GM19025 (cell line): ENCODE data around the gene IAH1.
"Not testable (repeated sequence)": the region's sequence is repeated elsewhere in the genome, so short reads cannot be mapped to it uniquely, and the experiment has no call there.

Experiments used
- ATAC-seq: cut with Tn5 transposase; IDR thresholded peaks from one replicate; pipeline ENCODE4 v1.9.1; 2021; ENCODE audit warnings: mild to moderate bottlenecking, low read depth, moderate library complexity; ENCODE audit not compliant: unreplicated experiment

IAH1 gene

GRCh38 chr2:9473308-9473984 lies 905 bp upstream of the IAH1 start:
- no peak for ATAC-seq

DNA sequence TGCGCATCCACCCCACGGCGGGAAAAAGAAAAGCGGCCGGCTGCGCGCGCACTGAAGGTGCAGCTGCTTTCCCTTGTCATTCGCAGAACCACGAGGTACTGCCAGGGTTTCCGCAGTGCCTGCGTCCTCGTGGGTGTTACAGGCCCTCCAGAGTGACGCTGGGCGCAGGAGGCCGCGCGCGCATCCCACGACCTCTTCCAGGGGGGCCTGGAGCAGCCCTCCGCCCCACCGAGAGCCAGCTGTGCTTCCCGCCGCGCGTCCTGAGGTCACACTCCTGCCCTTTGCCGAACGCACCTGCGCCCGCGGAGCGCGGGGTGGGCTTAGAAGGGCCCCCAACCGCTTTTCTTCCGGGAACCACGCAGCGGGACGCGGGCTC lies 378 bp upstream of the IAH1 start:
- peak; percentile 19 for ATAC-seq

DNA sequence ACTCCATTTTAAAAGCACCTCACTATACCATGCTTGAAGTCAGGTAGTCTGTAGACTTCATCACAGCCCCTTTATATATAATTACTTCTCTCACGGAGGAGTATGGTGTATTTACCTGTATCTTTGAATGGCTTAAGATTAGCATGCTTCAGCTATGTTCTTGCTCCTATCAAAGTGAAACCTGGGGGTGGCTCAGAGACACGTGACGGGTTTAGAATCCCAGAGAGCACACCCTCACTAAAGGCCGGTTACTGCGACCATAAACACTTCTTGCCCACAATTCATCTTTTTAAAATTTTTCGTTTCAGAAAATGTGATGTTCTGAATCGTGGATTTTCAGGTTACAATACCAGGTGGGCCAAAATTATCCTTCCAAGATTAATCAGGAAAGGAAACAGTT lies 3.6 kb downstream of the IAH1 start:
- no peak for ATAC-seq

DNA sequence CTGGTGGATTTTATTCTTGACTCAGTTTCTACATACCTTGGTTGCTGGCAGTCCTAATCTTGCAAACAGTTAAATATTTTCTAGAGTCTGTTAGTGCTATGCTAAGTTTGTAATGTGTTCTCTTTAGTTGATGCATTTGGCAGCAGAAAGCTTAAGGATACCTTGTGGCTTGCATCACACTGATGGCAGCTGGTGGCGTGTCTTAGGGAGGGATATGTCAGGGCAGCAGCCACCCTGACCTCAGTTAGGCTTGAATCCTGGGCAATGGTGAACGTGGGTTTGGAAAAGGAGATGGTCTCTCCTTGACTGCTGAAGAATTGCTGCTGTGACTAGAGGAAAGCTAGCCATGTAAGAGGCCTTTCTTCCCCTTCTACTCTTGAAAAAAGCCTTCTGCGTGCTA lies 4.2 kb downstream of the IAH1 start:
- ATAC-seq, result no peak

DNA sequence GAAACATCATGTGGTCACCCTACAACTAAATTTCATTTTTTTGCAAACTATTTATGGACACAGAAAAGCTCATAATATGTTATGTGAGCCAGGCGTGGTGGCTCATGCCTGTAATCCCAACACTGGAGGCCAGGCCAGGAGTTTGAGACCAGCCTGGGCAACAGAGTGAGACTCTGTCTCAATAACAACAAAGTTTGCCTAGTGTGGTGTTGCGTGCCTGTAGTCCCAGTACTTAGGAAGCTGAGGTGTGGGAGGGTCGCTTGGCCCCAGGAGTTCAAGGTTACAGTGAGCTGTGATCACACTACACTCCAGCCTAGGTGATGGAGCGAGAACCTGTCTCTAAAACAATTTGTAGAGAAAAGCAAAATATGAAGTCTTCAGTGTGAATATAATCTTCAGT lies 5.8 kb downstream of the IAH1 start:
- ATAC-seq, result no peak

- ATAC-seq, result no peak
These were observed 8.8 kb downstream of the IAH1 start for GRCh38 chr2:9483107-9483506.

- ATAC-seq, result no peak
These were observed 10.2 kb downstream of the IAH1 start for GRCh38 chr2:9484533-9484932.

- no peak for ATAC-seq
These were observed 14.5 kb downstream of the IAH1 start for GRCh38 chr2:9488583-9489547.

DNA sequence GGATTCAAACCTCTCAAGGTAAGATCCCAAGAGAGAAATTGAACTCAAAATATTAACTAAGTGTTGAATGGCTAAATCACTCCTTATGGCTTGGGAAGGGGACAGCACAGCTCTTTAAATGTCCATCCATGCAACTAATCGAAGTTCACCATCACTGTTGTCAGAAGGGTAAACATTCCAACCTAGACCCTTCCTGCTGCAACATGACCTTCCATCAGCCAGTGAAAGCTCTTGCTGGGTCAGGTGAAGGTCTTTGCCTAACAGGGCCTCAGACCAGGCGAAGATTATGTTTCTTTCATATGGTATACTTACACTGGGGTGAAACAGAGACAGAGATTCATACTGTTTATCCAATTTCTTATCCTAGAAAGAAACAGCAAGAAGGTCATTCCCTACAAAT lies 16.4 kb downstream of the IAH1 start:
- no peak for ATAC-seq

- ATAC-seq, result no peak
These were observed 18.6 kb downstream of the IAH1 start for GRCh38 chr2:9492927-9493326.

DNA sequence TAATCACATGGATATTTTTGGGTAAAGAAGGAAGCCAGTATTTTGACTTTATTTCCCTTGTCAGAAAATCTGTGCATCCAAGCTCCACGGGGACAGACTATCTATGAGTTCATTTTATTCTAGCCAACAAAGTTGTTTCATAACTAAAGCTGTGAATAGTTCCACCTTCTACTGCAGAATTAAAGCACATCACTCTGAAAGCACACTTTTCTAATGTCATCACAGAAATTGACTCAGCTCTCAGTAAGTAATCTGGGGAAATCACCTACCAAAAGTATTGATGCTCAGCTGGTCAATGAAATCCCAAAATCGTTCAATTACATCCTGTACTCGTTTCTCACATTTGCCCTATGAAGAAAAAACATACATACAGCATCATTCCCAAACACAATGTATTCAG lies 19.1 kb downstream of the IAH1 start:
- no peak for ATAC-seq

- no peak for ATAC-seq
These were observed 19.7 kb downstream of the IAH1 start for GRCh38 chr2:9494081-9494480.

DNA sequence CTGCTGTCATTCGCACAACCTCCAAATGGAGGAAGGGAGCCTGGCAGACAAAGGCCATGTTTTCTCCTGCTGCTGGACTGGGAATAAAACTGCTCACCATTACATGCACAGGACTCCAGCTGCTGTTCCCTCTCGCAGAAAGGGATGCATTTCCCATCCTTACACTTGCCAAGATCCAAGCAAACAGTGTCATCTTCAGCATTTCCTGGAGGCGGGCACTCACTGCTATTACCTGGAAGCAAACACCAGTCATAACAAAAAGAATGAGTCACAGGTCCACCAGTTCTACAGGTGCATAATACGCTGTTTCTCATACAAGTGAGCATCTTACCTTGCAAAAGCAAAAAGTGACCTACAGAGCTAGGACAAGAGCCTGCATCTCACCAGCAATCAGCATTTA lies 22.7 kb downstream of the IAH1 start:
- ATAC-seq, result no peak

DNA sequence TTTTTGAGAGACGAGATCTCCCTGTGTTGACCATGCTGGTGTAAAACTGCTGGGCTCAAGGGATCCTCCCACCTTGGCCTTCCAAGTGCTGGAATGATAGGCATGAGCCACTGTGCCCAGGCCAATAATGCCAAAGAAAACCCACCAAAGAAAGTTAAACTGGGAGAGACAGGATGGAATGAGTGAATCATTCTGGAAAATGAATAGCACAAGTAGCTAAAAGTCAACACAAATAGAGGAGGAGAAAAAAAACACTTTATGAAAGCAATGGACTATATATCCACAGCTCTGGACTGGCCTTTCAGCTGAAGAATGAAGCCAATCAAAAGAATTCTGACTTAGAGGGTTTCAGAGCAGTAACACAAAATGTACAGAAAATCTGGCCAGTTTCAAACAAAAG lies 23.9 kb downstream of the IAH1 start:
- no peak for ATAC-seq

DNA sequence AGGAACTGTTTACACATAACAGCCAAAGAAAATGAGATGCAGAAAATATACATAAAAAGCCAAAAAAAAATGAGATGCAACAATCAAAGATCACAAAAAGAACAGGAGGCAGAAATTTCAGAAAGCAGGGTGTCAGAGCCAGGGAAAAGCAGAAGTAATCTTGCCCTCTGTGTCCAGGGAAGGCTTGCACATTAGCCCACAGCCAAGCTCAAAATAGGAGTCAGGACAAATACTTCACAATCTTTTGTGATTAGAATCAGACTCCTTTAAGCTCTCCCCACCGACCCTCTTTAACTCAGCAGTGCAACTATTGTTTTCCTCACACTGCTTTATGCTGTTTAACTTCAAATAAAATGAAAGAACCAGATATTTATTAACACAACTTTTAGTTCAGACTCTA lies 34.6 kb downstream of the IAH1 start:
- ATAC-seq, result no peak

GRCh38 chr2:9513946-9514345 lies 39.6 kb downstream of the IAH1 start:
- not testable (repeated sequence) for ATAC-seq

DNA sequence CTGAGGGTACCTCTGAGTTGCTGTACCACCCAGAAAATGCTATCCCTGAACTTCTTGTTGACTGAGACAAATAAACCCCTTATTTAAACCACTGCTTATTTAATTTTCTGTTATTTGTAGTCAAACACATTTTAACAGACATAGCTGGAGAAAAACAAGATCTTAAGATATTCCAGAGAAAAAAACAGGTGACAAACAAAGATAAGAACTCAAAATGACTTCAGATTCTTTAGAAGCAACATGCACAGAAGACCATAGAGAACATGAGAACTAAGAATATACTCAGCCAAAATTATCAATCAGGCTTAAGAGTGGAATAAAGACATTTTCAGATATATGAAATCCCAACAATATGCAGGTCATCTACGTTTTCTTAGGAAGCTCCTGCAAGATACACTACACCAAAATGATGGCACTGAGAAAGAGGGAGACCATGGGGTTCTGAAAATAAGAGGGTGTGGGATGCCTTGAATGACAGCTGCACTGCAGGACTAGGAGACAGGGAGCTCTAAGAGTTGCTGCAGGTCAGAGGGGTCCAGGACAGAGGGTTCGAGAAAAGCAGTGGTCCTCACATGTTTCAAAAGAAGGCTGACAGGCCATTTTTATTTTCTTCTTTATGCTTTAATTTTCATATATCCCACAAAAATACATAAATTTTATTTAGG lies 42.9 kb downstream of the IAH1 start:
- no peak for ATAC-seq

DNA sequence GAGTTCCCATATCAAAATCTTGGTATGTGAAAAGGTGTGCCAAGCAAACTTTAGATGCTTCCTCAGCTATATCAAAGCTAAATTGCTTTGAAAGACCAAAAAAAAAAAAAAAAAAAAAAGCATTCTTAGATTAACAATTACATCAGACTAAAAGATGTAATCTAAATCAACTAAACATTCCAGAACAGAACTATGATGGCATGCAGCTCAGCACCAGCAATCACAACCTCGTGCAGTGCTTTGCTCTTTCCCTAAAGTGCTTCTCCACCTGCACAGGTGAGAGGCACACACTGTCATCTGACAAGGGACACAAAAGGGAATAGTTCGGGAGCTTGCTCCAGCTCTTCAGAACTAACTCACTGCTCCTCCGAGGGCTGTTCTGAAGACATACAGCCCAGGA lies 43.8 kb downstream of the IAH1 start:
- no peak for ATAC-seq

DNA sequence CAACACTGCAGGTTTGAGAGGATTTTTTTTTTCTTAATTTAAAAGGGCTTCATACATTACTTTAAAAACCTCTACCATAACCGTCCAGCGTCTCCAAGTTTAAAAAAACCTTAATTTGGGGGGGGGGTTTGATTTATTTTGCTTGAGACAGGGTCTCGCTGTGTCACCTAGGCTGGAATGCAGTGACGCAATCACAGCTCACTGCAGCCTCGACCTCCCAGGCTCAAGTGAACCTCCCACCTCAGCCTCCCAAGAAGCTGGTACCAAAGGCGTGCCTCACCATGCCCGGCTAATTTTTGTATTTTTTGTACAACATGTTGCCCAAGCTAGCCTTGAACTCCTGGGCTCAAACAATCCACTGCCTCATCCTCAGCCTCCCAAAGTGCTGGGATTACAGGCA lies 44.4 kb downstream of the IAH1 start:
- ATAC-seq, result no peak

DNA sequence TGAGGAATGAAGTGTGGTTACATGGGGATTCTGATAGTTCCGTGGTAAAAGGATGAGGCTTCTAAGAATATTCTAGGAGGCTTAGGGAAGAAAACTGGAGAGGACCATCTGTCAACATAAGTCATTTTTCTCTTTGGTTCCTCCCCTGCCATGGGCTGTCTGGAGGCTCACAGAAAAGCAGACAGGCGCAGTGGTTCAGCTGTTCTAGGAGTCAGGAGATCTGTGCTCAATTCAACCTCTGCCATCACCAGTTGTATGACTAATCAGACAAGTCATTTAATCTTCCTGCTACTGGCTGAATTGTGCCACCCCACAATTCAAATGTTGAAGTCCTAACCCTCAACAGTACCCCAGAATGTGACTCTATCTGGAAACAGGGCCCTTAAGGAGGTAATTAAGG lies 44.9 kb downstream of the IAH1 start:
- no peak for ATAC-seq

DNA sequence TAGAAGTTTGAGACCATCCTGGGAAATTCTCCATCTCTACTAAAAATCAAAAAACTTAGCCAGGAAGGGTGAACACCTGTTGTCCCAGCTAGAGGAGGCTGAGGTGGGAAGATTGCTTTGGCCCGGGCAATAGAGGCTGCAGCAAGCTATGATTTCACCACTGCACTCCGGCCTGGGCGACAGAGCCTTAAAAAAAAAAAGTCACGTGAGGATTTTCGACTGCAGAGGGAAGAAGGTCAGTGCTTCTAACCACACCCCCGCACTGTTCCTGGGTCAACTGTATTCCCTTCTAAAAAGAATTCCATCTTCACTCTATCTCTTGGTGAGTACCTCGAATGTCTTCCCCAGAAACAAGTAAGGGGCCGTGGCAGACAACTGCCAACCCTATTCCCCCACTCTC lies 49.9 kb downstream of the IAH1 start:
- ATAC-seq, result no peak
